Activated CD4-positive, alpha-beta T cell treated with anti-CD3 and anti-CD28 coated beads for 36 hours (primary cell): ENCODE data around the gene CPSF3. TPM values are rescaled to one million over a fixed set of nuclear protein-coding genes. Genes with fewer than 3 reads are reported as not detected.

Experiments used
- total RNA-seq, 2 experiments: library from RNA; stranded (reverse); gene quantifications; one replicate each; pipeline ENCODE4 v1.2.3, GENCODE V29; 2021

Gene CPSF3
- total RNA-seq, 2 experiments from 2014 or later, result 72.3 to 103 TPM

Other genes with a start within 250 kb of the CPSF3 start
- gene ASAP2, start 216.8 kb upstream of the CPSF3 start, total RNA-seq, result under 1 TPM; 0.21 to 0.26 TPM
- 10 to 100 TPM; 89.7 to 92.1 TPM for gene ITGB1BP1, start 126 bp upstream of the CPSF3 start, total RNA-seq
- 10 to 100 TPM; 53.7 to 63.7 TPM for gene IAH1, start 50.9 kb downstream of the CPSF3 start, total RNA-seq
- 10 to 100 TPM; 20.2 to 23.1 TPM for gene ADAM17, start 132.2 kb downstream of the CPSF3 start, total RNA-seq
- gene YWHAQ, start 207.3 kb downstream of the CPSF3 start, total RNA-seq, result 100 to 1,000 TPM; 370 to 508 TPM